DOHH2 (cell line): ENCODE data around the gene ANXA2.

Experiments used
- EZH2phosphoT487 ChIP-seq: fragments of 200-600 bp; sonication (generic); IDR thresholded peaks from 2 replicates; pipeline ENCODE4 v1.6.1; 2017; ENCODE audit warnings: borderline replicate concordance, mild to moderate bottlenecking, antibody characterized with exemption, low read length, moderate library complexity, mixed read lengths
- TF ChIP-seq, protein P1 (sequence below): fragments of 200-600 bp; sonication (generic); IDR thresholded peaks from one replicate; pipeline ENCODE4 v1.5.1; 2014; ENCODE audit warnings: antibody characterized with exemption, mild to moderate bottlenecking, low read depth, low read length; ENCODE audit not compliant: poor library complexity, severe bottlenecking

DNA sequence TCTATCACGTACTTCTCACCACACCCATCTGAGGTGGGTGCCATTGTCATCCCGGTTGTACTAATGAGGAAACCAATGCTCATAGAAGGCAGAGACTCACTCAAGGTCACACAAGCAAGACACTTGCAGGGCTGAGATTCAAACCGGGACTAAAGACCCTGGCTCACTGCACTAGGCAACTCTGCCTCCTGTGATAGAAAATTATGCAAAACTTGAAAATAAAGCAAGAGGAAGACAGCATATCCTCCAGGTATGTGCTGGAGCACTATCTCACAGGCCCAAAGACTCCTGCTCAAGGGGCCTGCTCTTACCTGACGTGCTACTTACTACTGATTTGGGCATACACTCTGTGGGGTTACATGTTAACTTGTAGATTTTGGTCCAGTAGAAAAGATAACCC lies 25.6 kb downstream of the ANXA2 start:
- TF ChIP-seq, protein P1, sequence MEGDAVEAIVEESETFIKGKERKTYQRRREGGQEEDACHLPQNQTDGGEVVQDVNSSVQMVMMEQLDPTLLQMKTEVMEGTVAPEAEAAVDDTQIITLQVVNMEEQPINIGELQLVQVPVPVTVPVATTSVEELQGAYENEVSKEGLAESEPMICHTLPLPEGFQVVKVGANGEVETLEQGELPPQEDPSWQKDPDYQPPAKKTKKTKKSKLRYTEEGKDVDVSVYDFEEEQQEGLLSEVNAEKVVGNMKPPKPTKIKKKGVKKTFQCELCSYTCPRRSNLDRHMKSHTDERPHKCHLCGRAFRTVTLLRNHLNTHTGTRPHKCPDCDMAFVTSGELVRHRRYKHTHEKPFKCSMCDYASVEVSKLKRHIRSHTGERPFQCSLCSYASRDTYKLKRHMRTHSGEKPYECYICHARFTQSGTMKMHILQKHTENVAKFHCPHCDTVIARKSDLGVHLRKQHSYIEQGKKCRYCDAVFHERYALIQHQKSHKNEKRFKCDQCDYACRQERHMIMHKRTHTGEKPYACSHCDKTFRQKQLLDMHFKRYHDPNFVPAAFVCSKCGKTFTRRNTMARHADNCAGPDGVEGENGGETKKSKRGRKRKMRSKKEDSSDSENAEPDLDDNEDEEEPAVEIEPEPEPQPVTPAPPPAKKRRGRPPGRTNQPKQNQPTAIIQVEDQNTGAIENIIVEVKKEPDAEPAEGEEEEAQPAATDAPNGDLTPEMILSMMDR: no peak
- TF ChIP-seq EZH2phosphoT487: no peak
